ENCODE results near the gene UBE2U. TPM values are rescaled to one million over a fixed set of nuclear protein-coding genes. Genes with fewer than 3 reads are reported as not detected.

The UBE2U gene
- total RNA-seq, 1 experiment from 2014 or later, result not detected

GRCh38 chr1:64268653-64269557 is 65.5 kb downstream of the UBE2U start:
- H3K36me3 ChIP-seq (replicated peaks; ENCODE audit: control insufficient read depth, insufficient read depth, low read length), result no peaks in the 10 kb centered on the region
- peak; percentile 57 for DNase-seq
- no peaks in the 10 kb centered on the region for H3K27me3 ChIP-seq (ENCODE audit: control insufficient read depth, insufficient read depth, low read length)
- no peak overlapping the region for H3K4me3 ChIP-seq (ENCODE audit: insufficient read depth, low read depth, low read length)

- no peaks in the 10 kb centered on the region for H3K36me3 ChIP-seq (replicated peaks; ENCODE audit: control insufficient read depth, insufficient read depth, low read length)
- H3K27me3 ChIP-seq (ENCODE audit: control insufficient read depth, insufficient read depth, low read length), result no peaks in the 10 kb centered on the region
- DNase-seq, result no peak
- no peak overlapping the region for H3K4me3 ChIP-seq (ENCODE audit: insufficient read depth, low read depth, low read length)
Measured at GRCh38 chr1:64269558-64269884, 66.1 kb downstream of the UBE2U start.

GRCh38 chr1:64280001-64280400 is 76.6 kb downstream of the UBE2U start:
- no peak for DNase-seq
- Histone ChIP-seq H3K27me3 (ENCODE audit: control insufficient read depth, insufficient read depth, low read length) (no peaks in the 10 kb centered on the region), H3K36me3 (replicated peaks; ENCODE audit: control insufficient read depth, insufficient read depth, low read length) (no peaks in the 10 kb centered on the region), H3K4me3 (ENCODE audit: insufficient read depth, low read depth, low read length) (no peak overlapping the region)

DNA sequence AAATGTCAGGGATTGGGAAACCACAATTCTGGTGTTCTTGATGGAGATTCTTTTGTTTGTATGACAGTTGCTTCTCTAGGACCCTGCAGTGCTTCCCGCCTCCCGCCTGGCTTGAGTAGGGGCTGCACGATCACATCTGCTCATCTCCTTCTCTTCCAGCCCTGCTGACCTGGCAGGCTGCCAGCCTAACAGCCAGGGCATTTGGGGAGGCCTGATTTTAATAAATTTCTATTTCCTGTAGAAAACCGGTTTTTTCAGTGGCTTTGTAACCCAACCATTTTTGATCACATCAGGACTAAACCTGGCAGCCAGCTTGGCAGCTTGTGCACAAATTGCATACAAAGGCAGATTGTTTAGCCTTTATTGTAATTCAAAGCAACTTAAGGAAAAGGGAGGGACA is 78.9 kb downstream of the UBE2U start:
- Histone ChIP-seq H3K36me3 (replicated peaks; ENCODE audit: control insufficient read depth, insufficient read depth, low read length) (no peaks in the 10 kb centered on the region), H3K4me3 (ENCODE audit: insufficient read depth, low read depth, low read length) (no peak overlapping the region), H3K27me3 (ENCODE audit: control insufficient read depth, insufficient read depth, low read length) (no peaks in the 10 kb centered on the region)
- DNase-seq, result peak; percentile 38

- Histone ChIP-seq H3K4me3 (ENCODE audit: insufficient read depth, low read depth, low read length) (no peak overlapping the region), H3K27me3 (ENCODE audit: control insufficient read depth, insufficient read depth, low read length) (no peaks in the 10 kb centered on the region)
- no peak for DNase-seq
Measured at GRCh38 chr1:64287071-64287470, 83.6 kb downstream of the UBE2U start.

GRCh38 chr1:64290420-64290819 is 87.0 kb downstream of the UBE2U start:
- no peak for DNase-seq
- Histone ChIP-seq H3K27me3 (ENCODE audit: control insufficient read depth, insufficient read depth, low read length) (no peaks in the 10 kb centered on the region), H3K36me3 (replicated peaks; ENCODE audit: control insufficient read depth, insufficient read depth, low read length) (no peaks in the 10 kb centered on the region), H3K4me3 (ENCODE audit: insufficient read depth, low read depth, low read length) (no peak overlapping the region)

More at GRCh38 chr1:64287071-64287470, 83.6 kb downstream of the UBE2U start:
- no peaks in the 10 kb centered on the region for H3K36me3 ChIP-seq (replicated peaks; ENCODE audit: control insufficient read depth, insufficient read depth, low read length)

GRCh38 chr1:64291931-64292330 is 88.5 kb downstream of the UBE2U start:
- no peaks in the 10 kb centered on the region for H3K36me3 ChIP-seq (replicated peaks; ENCODE audit: control insufficient read depth, insufficient read depth, low read length)
- no peak for DNase-seq
- H3K27me3 ChIP-seq (ENCODE audit: control insufficient read depth, insufficient read depth, low read length), result no peaks in the 10 kb centered on the region
- H3K4me3 ChIP-seq (ENCODE audit: insufficient read depth, low read depth, low read length), result no peak overlapping the region

DNA sequence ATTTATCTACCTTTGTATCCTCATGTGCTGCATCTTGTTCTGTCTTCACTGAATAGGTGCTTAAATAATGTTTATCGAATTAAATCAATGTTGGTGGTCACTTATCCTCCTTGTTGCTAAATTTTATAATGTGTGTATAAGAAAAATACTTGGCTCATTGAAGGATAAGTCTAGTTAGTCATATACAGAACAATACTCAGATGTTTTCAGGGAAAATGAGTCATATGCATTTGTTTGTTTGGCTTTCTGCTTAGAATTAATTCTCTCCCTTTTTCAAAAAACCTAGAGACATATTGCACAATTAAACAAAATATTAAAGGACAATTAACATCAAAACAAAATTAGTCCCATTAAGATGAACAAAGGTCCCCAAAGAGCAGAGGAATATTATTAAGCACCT is 89.0 kb downstream of the UBE2U start:
- H3K36me3 ChIP-seq (replicated peaks; ENCODE audit: control insufficient read depth, insufficient read depth, low read length), result no peaks in the 10 kb centered on the region
- DNase-seq, result no peak

DNA sequence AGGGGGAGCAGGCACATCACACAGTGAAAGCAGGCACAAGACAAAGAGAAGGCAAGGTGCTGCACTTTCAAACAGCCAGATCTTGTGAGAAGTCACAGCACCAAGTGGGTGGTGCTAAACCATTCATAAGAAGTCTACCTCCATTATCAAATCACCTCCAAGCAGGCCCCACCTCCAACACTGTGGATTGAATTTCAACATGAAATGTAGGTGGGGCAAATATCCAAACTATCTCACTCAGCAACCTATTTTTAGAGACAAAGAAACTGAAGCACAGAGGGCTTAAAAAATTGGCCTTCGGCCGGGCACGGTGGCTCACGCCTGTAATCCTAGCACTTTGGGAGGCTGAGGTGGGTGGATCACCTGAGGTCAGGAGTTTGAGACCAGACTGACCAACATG is 90.4 kb downstream of the UBE2U start:
- Histone ChIP-seq H3K4me3 (ENCODE audit: insufficient read depth, low read depth, low read length) (no peak overlapping the region), H3K27me3 (ENCODE audit: control insufficient read depth, insufficient read depth, low read length) (no peaks in the 10 kb centered on the region), H3K36me3 (replicated peaks; ENCODE audit: control insufficient read depth, insufficient read depth, low read length) (no peaks in the 10 kb centered on the region)
- no peak for DNase-seq

More for the DNA sequence above, 89.0 kb downstream of the UBE2U start:
- H3K4me3 ChIP-seq (ENCODE audit: insufficient read depth, low read depth, low read length), result no peak overlapping the region
- no peaks in the 10 kb centered on the region for H3K27me3 ChIP-seq (ENCODE audit: control insufficient read depth, insufficient read depth, low read length)

DNA sequence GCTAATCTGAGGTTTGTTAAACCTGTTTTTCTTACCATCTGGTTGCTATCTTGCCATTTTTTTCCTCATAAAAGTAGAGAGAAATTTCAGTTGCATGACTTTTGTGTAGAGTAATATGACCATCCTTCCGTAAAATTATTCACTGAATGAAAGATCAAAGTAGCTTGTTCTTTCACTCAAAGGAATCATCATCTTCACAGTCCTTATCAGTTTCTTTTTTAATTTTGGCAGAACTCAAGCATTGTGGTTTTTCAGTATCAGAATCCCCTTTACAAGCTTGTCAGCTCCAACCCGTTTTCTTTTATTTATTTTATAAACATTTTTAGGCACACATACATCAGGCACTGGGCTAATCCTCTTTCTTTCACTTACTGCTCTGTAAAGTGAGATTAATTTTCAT is 91.7 kb downstream of the UBE2U start:
- DNase-seq, result no peak
- Histone ChIP-seq H3K36me3 (replicated peaks; ENCODE audit: control insufficient read depth, insufficient read depth, low read length) (no peaks in the 10 kb centered on the region), H3K27me3 (ENCODE audit: control insufficient read depth, insufficient read depth, low read length) (no peaks in the 10 kb centered on the region), H3K4me3 (ENCODE audit: insufficient read depth, low read depth, low read length) (no peak overlapping the region)

- Histone ChIP-seq H3K36me3 (replicated peaks; ENCODE audit: control insufficient read depth, insufficient read depth, low read length) (no peaks in the 10 kb centered on the region), H3K4me3 (ENCODE audit: insufficient read depth, low read depth, low read length) (no peak overlapping the region), H3K27me3 (ENCODE audit: control insufficient read depth, insufficient read depth, low read length) (no peaks in the 10 kb centered on the region)
- DNase-seq, result no peak
Measured at GRCh38 chr1:64295561-64295960, 92.1 kb downstream of the UBE2U start.

DNA sequence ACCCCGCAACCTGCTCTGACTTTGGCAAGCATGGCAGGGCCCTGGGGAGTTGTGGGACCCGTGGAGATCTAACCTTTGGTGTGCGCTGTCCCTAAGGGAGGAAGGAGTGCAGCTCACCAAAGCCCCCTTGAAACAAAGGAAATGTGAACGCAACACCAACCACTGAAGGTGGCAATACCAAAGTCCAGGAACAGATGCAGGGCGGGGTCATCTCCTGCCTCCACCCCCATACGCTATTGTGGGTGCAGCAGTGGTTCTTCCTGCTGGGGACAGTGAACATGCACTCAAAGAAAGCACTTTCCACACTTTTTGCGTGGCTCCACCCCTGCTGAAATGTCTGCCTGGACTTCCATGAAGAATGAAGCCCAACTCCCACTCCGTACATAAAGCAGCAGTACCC is 93.0 kb downstream of the UBE2U start:
- H3K27me3 ChIP-seq (ENCODE audit: control insufficient read depth, insufficient read depth, low read length), result no peaks in the 10 kb centered on the region
- no peak for DNase-seq
- no peak overlapping the region for H3K4me3 ChIP-seq (ENCODE audit: insufficient read depth, low read depth, low read length)
- no peaks in the 10 kb centered on the region for H3K36me3 ChIP-seq (replicated peaks; ENCODE audit: control insufficient read depth, insufficient read depth, low read length)

DNA sequence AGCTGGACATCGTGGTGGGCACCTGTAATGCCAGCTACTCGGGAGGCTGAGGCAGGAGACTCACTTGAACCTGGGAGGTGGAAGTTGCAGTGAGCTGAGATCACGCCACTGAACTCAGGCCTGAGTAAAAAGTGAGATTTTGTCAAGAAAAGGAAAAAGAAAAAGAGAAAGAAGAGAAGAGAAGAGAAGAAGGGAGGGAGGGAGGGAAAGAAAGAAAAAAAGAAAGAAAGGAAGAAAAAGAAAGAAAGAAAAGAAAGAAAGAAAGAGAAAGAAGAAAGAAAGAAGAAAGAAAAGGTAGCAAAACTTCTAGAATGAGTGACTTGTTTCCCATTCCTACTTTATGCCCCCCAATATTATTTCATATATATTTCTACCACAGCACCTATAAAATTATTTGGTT is 98.8 kb downstream of the UBE2U start:
- H3K27me3 ChIP-seq (ENCODE audit: control insufficient read depth, insufficient read depth, low read length), result no peaks in the 10 kb centered on the region
- no peak overlapping the region for H3K4me3 ChIP-seq (ENCODE audit: insufficient read depth, low read depth, low read length)
- DNase-seq, result no peak
- no peaks in the 10 kb centered on the region for H3K36me3 ChIP-seq (replicated peaks; ENCODE audit: control insufficient read depth, insufficient read depth, low read length)

- H3K36me3 ChIP-seq (replicated peaks; ENCODE audit: control insufficient read depth, insufficient read depth, low read length), result no peaks in the 10 kb centered on the region
- H3K27me3 ChIP-seq (ENCODE audit: control insufficient read depth, insufficient read depth, low read length), result no peaks in the 10 kb centered on the region
- no peak overlapping the region for H3K4me3 ChIP-seq (ENCODE audit: insufficient read depth, low read depth, low read length)
- no peak for DNase-seq
Measured at GRCh38 chr1:64302971-64303370, 99.5 kb downstream of the UBE2U start.

GRCh38 chr1:64304823-64305222 is 101.4 kb downstream of the UBE2U start:
- no peak overlapping the region for H3K4me3 ChIP-seq (ENCODE audit: insufficient read depth, low read depth, low read length)
- no peak for DNase-seq
- no peaks in the 10 kb centered on the region for H3K27me3 ChIP-seq (ENCODE audit: control insufficient read depth, insufficient read depth, low read length)
- H3K36me3 ChIP-seq (replicated peaks; ENCODE audit: control insufficient read depth, insufficient read depth, low read length), result no peaks in the 10 kb centered on the region

Data from H7 (cell line).